ENCODE measurements around the gene MACF1.

MACF1 gene

DNA sequence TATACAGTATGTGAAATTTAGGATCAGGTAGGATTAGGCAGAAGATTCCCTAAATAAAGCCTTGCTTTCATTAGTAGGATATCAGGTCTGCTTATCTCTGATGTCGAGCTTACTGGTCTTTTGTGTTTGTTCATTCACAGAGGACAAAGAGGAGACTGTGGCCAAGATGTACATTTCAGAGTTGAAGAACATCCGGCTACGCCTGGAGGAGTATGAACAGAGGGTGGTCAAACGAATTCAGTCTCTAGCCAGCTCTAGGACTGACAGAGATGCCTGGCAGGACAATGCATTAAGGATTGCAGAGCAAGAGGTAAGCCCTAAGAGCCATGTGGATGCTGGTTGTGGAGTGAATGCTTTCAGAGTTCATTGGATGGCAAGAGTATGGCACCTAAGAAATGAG is 106.2 kb downstream of the MACF1 start:
- H3K36me3 ChIP-seq (replicated peaks; ENCODE audit: insufficient read depth, low read length) = peaks cover 19% of the 10 kb centered on the region

DNA sequence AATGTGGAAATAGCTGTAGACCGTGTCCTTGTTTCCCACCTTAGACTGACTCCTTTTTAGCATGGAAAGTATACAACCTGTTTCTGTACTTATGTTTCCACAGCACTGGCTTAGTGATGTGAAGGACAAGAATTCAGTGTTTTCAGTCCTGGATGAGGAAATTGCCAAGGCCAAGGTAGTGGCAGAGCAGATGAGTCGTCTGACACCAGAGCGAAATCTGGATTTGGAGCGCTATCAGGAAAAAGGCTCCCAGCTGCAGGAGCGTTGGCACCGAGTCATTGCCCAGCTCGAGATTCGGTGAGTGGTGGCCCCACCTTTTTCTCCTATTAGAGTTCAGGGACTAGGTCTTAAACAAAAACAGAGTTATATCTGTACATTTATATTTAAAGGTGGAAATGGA is 112.6 kb downstream of the MACF1 start:
- peaks cover 30% of the 10 kb centered on the region for H3K36me3 ChIP-seq (replicated peaks; ENCODE audit: insufficient read depth, low read length)
- no peak overlapping the region for H2AFZ ChIP-seq (ENCODE audit: low read length)
- TF ChIP-seq EZH2phosphoT487 (IDR thresholded peaks at IDR 0.05; ENCODE audit: low read length) (no peak), EZH2 (optimal IDR thresholded peaks at IDR 0.05; ENCODE audit: low read depth, low read length) (no peak)
- TF ChIP-seq, protein P1, sequence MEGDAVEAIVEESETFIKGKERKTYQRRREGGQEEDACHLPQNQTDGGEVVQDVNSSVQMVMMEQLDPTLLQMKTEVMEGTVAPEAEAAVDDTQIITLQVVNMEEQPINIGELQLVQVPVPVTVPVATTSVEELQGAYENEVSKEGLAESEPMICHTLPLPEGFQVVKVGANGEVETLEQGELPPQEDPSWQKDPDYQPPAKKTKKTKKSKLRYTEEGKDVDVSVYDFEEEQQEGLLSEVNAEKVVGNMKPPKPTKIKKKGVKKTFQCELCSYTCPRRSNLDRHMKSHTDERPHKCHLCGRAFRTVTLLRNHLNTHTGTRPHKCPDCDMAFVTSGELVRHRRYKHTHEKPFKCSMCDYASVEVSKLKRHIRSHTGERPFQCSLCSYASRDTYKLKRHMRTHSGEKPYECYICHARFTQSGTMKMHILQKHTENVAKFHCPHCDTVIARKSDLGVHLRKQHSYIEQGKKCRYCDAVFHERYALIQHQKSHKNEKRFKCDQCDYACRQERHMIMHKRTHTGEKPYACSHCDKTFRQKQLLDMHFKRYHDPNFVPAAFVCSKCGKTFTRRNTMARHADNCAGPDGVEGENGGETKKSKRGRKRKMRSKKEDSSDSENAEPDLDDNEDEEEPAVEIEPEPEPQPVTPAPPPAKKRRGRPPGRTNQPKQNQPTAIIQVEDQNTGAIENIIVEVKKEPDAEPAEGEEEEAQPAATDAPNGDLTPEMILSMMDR (IDR thresholded peaks at IDR 0.05; ENCODE audit: low read length) = no peak

More for the DNA sequence above, 106.2 kb downstream of the MACF1 start:
- Histone ChIP-seq H3K4me1 (ENCODE audit: low read length) (0 out of 2 replicates have a peak, but pooled peaks cover 1% of the 10 kb centered on the region), H3K27ac (ENCODE audit: low read length) (no peak overlapping the region), H2AFZ (ENCODE audit: low read length) (no peak overlapping the region), H3K79me2 (ENCODE audit: low read length) (no peaks in the 10 kb centered on the region), H3F3A (ENCODE audit: insufficient read depth, low read length) (no peaks in the 10 kb centered on the region), H4K20me1 (ENCODE audit: insufficient read depth, low read length) (no peaks in the 10 kb centered on the region), H3K9me2 (replicated peaks; ENCODE audit: insufficient read depth, low read length) (no peaks in the 10 kb centered on the region), H3K9ac (ENCODE audit: low read length) (no peak overlapping the region), H3K27me3 (replicated peaks; ENCODE audit: insufficient read depth, low read length) (no peaks in the 10 kb centered on the region), H3K4me2 (ENCODE audit: low read depth, low read length) (no peak overlapping the region), H3K4me3 (ENCODE audit: low read length) (no peak overlapping the region), H3K9me3 (replicated peaks; ENCODE audit: insufficient read depth, low read length) (no peaks in the 10 kb centered on the region)
- TF ChIP-seq EZH2phosphoT487 (IDR thresholded peaks at IDR 0.05; ENCODE audit: low read length) (no peak), EZH2 (optimal IDR thresholded peaks at IDR 0.05; ENCODE audit: low read depth, low read length) (no peak)
- TF ChIP-seq, protein P1 (IDR thresholded peaks at IDR 0.05; ENCODE audit: low read length) = no peak
- DNase-seq = no peak

DNA sequence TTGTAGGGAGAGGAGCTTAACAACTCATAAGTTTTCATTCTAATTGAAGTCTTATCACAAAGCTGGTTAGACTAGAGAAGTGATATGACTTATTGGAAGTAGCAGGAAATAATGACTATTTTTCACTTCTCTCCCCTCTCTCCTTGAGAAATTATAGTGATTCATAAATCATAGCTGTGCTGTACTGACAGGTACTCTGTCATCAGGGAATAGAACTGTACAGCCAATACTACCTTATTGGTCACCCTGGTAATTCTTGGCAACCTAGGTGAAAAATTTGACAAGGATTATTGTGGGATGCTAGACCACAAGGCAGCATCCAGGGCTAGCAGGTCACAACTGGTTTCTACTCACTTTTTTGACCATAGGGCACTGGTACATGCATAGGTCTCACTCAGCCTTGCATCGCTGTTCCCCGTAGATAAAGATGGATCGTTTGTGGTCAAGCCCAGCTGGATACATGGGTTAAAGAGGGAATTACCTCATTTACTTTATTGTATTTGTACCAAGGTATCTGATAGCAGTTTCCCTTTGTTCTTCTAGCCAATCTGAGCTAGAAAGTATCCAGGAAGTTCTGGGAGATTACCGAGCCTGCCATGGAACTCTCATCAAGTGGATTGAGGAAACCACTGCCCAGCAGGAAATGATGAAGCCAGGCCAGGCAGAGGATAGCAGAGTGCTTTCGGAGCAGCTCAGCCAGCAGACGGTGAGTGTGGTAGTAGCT is 113.6 kb downstream of the MACF1 start:
- no peak overlapping the region for H2AFZ ChIP-seq (ENCODE audit: low read length)
- H3K4me2 ChIP-seq (ENCODE audit: low read depth, low read length) = no peak overlapping the region
- no peak for DNase-seq
- H3K9ac ChIP-seq (ENCODE audit: low read length) = no peak overlapping the region
- H3K36me3 ChIP-seq (replicated peaks; ENCODE audit: insufficient read depth, low read length) = peaks cover 30% of the 10 kb centered on the region
- peaks cover 17% of the 10 kb centered on the region; the same call in 1 of the 2 replicates for H3F3A ChIP-seq (ENCODE audit: insufficient read depth, low read length)
- 0 out of 2 replicates have a peak, but pooled peaks cover 3% of the 10 kb centered on the region for H3K79me2 ChIP-seq (ENCODE audit: low read length)
- no peaks in the 10 kb centered on the region for H3K27me3 ChIP-seq (replicated peaks; ENCODE audit: insufficient read depth, low read length)
- no peak overlapping the region for H3K4me3 ChIP-seq (ENCODE audit: low read length)
- no peak overlapping the region for H3K27ac ChIP-seq (ENCODE audit: low read length)
- H3K9me3 ChIP-seq (replicated peaks; ENCODE audit: insufficient read depth, low read length) = no peaks in the 10 kb centered on the region
- H3K9me2 ChIP-seq (replicated peaks; ENCODE audit: insufficient read depth, low read length) = no peaks in the 10 kb centered on the region
- H4K20me1 ChIP-seq (ENCODE audit: insufficient read depth, low read length) = peaks cover 11% of the 10 kb centered on the region; the same call in 1 of the 2 replicates
- TF ChIP-seq, protein P1 (IDR thresholded peaks at IDR 0.05; ENCODE audit: low read length) = no peak
- TF ChIP-seq EZH2 (optimal IDR thresholded peaks at IDR 0.05; ENCODE audit: low read depth, low read length) = no peak
- TF ChIP-seq EZH2phosphoT487 (IDR thresholded peaks at IDR 0.05; ENCODE audit: low read length) = no peak
- H3K4me1 ChIP-seq (ENCODE audit: low read length) = peaks cover 17% of the 10 kb centered on the region

More for the DNA sequence above, 112.6 kb downstream of the MACF1 start:
- Histone ChIP-seq H3K27me3 (replicated peaks; ENCODE audit: insufficient read depth, low read length) (no peaks in the 10 kb centered on the region), H3K4me2 (ENCODE audit: low read depth, low read length) (no peak overlapping the region), H3K79me2 (ENCODE audit: low read length) (no peaks in the 10 kb centered on the region), H4K20me1 (ENCODE audit: insufficient read depth, low read length) (peaks cover 11% of the 10 kb centered on the region; the same call in 1 of the 2 replicates), H3K9me3 (replicated peaks; ENCODE audit: insufficient read depth, low read length) (no peaks in the 10 kb centered on the region), H3K27ac (ENCODE audit: low read length) (no peak overlapping the region), H3K9ac (ENCODE audit: low read length) (no peak overlapping the region), H3K4me3 (ENCODE audit: low read length) (no peak overlapping the region), H3K9me2 (replicated peaks; ENCODE audit: insufficient read depth, low read length) (no peaks in the 10 kb centered on the region), H3F3A (ENCODE audit: insufficient read depth, low read length) (peaks cover 17% of the 10 kb centered on the region; the same call in 1 of the 2 replicates), H3K4me1 (ENCODE audit: low read length) (peaks cover 13% of the 10 kb centered on the region)
- DNase-seq = no peak
